Forelimb muscle (tissue), 1 donor: Measurements from ENCODE around the gene SMIM8. TPM values are rescaled to one million over a fixed set of nuclear protein-coding genes. Genes with fewer than 3 reads are reported as not detected.

Experiments
- DNase-seq: peaks from one replicate; pipeline ENCODE4 v3.0.0-alpha.2; 2013; ENCODE audit warnings: low read depth
- polyA plus RNA-seq: library from polyadenylated mRNA; unstranded; fragments of 120-200 nt; gene quantifications from one replicate; pipeline ENCODE4 v1.2.1, GENCODE V29; 2013; ENCODE audit not compliant: insufficient read length

The SMIM8 gene
- polyA plus RNA-seq, 1 donor, result 11.5 TPM

DNA sequence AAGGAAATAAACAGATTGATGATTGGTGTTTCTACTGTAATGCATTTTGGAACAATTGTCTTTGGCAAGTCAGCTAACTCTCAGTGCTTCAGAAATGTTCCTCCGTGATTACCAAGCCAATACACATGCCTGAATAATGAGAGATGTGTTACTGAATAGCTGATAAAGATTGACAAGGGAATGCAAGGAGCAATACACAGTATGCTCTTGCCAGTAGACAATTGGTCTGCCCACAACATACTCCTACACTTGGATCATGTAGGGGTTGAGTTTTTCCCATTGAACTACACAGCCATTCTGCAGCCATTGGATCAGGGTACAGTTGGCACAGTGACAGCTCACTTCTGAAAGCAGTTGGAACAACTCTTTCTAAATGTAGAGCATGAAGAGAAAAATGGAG is 12.3 kb downstream of the SMIM8 start:
- DNase-seq, result no peak

- no peak for DNase-seq
Measured at GRCh38 chr6:87336367-87336766, 14.0 kb downstream of the SMIM8 start.

GRCh38 chr6:87340230-87340629 is 17.8 kb downstream of the SMIM8 start:
- DNase-seq, result no peak

DNA sequence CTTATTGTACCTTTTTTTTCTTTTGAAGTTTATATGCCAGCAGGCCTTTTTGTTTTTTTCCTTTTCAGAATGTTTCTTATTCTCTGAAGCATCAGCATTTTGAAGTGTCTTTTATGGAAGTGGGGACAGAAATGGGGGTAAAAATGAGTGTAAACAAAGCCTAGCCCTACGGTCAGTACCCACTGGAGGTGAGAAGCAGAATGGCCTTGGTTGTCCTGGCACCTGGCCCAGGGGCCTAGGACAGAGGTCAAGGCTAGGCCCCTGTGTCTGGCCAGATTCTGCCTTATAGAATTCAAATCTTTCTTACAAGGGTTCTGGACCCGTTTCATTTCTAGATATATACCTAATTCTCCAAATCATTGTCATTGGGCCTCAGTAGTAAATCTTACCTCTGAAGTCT is 18.8 kb downstream of the SMIM8 start:
- DNase-seq, result no peak

DNA sequence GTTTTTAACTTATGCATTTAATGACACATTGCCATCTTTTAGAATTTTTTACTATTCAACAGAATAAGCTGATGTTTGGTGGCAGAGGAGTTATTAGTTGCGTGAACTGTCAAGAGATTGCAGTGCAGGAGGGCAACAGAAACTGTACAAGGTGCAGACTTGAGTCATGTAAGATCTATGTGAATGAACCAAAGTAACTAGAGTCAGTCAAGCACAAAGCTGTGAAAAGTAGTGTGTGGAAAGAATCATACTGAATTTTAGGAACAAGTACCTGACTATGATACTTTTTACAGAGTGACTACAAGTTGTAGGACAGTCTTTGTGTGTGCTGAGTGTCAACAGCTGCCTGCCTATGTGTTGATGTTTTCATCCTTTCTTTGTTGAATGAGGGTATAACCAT is 19.5 kb downstream of the SMIM8 start:
- no peak for DNase-seq

- DNase-seq, result no peak
Measured at GRCh38 chr6:87342829-87343228, 20.4 kb downstream of the SMIM8 start.

DNA sequence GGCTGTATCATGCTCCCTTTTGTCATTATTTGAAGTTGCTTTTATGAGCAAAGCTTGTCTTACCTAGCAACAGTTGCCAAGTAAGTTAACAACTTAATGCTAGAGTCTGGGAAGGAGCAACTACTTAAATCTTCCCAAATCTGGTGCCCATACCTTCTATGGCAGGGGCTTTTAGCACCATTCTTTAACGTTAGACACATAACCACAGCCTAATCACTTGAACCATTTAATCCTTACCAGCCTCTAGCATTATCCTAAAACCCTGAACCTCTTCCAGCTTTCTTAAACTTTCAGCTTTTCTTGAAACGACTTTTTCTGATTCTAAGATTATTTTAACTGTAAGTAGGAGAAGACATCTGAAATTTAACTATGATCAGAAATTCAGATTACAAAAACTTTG is 22.3 kb downstream of the SMIM8 start, which contains the start of gene C6orf163:
Gene C6orf163, plus strand, starts transcription at position 83 of the 400 bp plus-strand sequence. Its CDS starts 287 bp downstream, at position 370.
- DNase-seq, result no peak

- no peak for DNase-seq
Measured at GRCh38 chr6:87346700-87347099, 24.3 kb downstream of the SMIM8 start.

GRCh38 chr6:87349896-87350295 is 27.5 kb downstream of the SMIM8 start:
- no peak for DNase-seq

DNA sequence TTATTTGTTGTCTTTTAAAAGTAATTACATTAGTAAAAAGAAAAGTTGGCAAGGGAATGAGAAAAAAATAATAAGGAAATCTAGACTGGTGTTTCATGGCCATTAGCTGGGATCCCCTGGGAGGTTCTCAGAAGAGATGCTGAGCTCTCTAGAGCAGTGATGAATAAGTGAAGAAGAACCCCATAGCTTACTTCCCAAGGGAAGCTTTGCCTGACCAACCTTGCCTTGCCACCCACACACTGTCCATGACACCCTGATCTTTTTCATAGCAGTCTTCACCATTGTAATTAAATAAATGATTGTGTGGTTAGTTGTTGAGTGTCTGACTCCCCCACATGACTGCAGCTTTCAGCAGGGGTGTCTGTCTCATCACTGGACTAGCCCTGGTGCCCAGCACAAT is 28.1 kb downstream of the SMIM8 start:
- no peak for DNase-seq

DNA sequence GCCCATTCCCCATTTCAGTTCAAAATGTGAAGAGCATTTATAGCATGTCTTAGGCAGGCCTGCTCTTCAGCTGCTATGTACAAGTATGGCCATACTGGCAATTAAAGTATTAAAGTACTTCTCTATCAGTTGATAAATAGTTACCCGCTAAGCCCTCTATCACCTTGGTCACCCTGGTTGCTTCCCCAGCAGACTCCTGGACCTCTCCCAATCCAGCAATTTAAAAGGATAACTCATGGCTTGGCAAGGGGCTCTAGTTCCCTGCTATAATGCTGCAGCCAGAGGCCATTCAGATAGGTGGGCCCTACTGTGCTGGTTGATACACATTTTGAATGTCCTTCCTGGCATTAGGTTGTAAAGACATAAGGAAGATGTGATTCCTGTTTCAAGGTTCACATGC is 29.2 kb downstream of the SMIM8 start:
- no peak for DNase-seq

- DNase-seq, result no peak
Measured at GRCh38 chr6:87356181-87356580, 33.8 kb downstream of the SMIM8 start.

DNA sequence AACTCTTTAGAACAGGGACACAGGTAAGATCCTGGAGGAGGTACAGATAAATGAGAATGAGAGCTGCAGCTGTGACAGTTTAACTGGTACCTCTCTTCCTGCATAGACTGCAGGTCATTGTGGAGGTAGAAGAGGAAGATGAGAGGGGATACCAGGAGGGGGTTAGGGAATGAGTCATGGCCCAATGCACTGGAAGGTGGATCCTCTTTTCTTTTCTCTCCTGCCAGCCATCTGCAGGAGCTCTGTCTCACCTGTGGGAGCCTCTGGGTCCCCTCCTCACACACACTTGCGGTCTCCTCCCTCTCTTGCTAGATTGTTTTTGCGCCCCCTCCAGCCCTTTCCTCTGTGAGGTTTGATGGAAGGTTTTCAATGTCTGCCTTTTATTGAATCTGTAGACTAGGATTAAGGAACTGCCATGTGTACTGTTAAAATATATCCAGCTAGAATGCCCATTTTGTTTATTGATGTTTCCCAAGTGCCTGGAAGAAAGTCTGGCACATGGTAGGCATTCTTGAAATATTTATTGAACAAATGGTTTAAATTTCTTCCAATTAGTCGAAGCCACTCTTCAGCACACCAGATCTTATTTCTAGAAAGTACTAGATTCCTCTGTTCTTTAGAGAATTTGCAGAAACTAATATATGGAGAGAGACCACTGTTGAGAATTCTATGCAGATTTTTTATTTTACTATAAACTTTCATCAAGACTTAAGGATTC is 35.2 kb downstream of the SMIM8 start:
- DNase-seq, result no peak

DNA sequence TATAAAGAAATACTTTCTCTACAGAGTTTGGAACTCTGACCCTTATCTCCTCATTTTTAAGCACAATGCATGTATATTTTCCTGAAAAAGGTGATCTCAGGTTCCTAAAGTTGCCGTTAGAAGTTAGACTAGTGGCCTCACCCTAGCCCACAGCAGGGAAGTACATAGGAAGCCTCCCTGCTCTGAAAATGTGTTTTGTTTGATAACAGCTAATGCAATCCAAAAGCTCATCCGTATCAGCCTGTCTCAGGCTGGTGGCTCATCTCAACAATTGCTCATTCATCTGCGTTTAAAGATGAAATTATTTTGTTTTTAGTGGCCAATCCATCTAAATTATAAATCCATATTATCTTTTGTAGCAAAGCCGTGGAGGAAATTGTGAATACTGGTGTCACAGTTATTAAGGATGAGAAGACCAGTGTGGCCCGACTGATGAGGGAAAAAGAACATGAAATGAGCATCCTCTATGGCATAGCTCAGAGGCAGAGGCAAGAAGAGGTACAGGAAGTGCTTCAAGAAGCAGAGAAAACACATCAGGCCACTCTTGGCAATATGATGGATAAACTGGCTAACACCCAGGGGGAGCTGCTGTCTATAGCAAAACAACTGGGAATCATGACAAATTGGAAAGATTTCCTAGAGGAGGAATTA is 42.3 kb downstream of the SMIM8 start:
- DNase-seq, result no peak

DNA sequence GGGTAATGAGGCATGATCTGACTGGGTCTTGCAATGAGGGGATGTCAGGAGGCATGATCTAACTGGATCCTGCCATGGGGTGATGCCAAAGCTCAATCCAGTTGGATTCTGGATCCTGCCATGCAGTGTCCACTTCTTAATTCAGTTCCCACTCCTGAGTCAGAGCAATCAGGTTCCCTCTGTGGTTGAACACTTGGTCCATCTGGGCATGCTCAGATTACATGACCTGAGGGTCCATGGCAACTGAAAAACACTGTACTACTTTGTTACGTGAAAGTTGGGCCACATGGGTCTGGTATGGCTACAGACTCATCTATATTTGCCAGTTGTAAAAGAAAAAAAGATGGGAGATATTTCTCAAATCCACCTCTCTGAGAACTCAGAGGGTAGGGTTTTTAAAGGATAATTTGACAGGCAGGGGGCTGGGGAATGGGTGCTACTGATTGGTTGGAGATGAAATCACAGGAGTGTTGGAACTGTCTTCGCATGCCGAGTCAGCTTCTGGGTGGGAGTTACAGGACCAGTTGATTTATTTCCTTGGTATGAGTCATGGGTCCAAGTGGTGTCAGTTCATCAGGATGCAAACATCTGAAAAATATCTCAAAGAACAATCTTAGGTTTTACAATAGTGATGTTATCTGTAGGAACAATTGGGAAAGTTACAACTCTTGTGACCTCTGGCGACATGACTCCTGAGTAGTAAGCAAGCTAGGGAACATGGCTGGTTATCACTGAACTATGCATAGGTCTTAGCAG is 43.9 kb downstream of the SMIM8 start:
- DNase-seq, result no peak

DNA sequence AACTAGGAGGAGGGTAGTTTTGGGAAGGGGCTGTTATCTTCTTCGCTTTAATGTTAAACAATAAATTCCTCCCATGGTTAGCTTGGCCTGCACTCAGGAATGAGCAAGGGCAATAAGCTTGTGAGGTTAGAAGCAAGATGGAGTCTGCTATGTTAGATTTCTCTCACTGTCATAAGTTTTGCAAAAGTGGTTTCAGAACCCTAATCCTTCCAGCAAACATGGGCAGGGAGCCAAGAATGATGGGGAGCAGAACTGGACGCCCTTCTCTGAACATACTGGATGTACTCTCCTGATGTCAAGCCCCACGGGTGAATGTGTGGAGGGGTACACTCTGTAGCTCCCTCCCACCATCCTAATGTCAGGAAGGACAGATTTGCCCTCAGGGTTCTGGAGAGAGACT is 44.5 kb downstream of the SMIM8 start:
- no peak for DNase-seq

DNA sequence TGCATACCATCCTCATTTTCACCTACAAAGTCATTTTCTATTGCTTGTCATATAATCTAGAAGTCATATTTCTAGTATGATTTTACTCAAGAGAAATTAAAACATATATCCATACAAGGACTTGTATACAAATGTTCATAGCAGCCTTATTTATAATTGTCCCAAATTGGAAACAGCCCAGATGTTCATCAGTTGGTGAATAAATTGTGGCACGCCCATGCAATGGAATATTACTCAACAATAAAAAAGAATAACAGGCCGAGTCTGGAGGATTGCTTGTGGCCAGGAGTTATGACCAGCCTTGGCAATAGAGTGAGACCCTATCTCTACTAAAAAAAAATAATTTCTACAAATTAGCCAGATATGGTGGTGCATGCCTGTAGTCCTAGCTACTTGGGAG is 51.0 kb downstream of the SMIM8 start:
- DNase-seq, result no peak

DNA sequence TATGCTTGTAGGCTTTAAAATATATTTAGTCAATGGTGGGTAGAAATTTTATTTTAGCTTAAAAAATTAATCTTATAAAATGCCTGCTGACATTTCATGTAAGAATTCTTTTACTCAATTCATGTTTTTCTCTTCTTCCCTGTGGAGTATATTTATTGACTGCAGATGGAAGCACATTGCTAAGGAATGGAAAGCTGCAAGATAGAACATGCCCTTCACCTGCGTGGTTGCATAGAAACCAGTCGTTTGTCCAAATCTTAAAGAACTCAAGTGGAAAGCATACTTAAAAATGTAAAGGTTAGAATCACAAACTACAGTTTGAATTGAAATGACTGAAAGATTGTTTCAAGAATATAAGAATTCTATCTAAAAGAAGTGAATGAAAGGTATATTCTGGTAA is 52.9 kb downstream of the SMIM8 start:
- DNase-seq, result no peak

GRCh38 chr6:87376643-87377042 is 54.3 kb downstream of the SMIM8 start:
- DNase-seq, result no peak

DNA sequence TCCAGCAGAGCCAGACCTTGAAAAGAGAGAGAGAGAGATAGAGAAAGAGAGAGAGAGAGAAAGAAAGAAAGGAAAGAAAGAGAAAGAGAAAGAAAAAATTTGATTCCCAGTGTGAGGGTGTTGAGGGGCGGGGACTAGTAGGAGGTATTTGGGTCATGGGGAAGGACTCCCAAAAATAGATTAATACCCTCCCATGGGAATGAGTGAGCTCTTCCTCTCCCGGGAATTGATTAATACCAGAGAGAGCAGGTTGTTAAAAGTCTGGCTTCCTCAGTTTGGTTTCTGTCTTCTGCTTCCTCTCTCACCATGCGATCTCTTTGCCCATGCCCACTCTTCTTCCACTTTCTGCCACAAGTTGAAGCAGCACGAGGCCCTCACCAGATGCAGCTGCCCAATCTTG is 56.6 kb downstream of the SMIM8 start:
- no peak for DNase-seq

GRCh38 chr6:87382861-87383260 is 60.5 kb downstream of the SMIM8 start:
- no peak for DNase-seq

GRCh38 chr6:87384038-87384437 is 61.6 kb downstream of the SMIM8 start:
- DNase-seq, result no peak

DNA sequence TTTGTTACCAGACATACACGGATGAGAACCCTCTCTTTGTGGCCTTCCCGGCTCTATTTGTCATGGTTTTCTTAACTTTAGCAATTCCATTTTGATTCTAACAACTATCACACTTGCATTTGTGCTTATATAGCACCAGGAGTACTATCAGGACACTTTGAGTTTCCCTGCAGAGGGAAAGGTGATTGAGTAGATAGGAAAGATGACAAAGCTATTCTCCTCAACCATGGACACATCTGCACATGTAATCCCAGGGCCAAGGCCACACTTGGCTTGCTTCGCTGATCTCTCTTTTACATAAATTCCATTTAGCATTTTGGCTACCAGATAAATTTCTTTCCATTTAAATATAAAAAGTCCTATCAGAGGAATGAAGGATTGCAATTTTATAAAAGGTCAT is 62.1 kb downstream of the SMIM8 start:
- no peak for DNase-seq
